ENCODE measurements around the gene RNF10.
"Not testable (repeated sequence)": the region's sequence is repeated elsewhere in the genome, so short reads cannot be mapped to it uniquely, and the experiment has no call there.

Gene RNF10

DNA sequence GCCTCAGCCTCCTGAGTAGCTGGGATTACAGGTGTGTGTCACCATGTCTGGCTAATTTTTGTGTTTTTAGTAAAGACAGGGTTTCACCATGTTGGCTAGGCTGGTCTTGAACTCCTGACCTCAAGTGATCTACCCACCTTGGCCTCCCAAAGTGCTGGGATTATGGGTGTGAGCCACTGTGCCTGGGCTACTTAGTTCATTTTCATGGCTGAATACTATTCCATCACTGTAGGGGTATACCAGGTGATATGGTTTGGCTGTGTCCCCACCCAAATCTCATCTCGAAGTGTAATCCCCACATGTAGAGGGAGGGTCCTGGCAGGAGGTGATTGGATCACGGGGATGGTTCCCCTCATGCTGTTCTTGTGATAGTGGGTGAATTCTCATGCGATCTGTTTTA lies 83.0 kb downstream of the RNF10 start:
- not testable (repeated sequence) for H3K4me1 ChIP-seq (ENCODE audit: control insufficient read depth, insufficient read depth, low read length, unreplicated experiment); H3K4me3 ChIP-seq (ENCODE audit: low read depth, low read length); H3K36me3 ChIP-seq (ENCODE audit: insufficient read depth, low read length); H2AFZ ChIP-seq (ENCODE audit: low read length, unreplicated experiment); H3K27ac ChIP-seq (ENCODE audit: low read depth, low read length); H3K79me2 ChIP-seq (ENCODE audit: control insufficient read depth, insufficient read depth, low read length, unreplicated experiment)
- H3K27me3 ChIP-seq (ENCODE audit: insufficient read depth, low read length): peaks cover 41% of the 10 kb centered on the region

DNA sequence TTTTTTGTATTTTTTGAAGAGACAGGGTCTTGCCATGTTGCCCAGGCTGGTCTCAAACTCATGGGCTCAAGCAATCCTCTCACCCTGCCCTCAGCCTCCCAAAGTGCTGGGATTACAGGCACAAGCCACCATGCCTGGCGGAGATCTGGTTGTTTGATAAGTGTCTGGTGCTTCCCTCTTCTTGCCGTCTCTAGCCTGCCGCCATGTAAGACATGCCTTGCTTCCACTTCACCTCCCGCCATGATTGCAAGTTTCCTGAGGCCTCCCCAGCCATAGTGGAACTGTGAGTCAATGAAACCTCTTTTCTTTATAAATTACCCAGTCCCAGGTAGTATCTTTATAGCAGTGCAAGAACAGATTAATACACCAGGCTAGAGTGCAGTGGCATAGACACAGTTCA lies 83.6 kb downstream of the RNF10 start:
- H3K27me3 ChIP-seq (ENCODE audit: insufficient read depth, low read length): peaks cover 35% of the 10 kb centered on the region
- not testable (repeated sequence) for H3K36me3 ChIP-seq (ENCODE audit: insufficient read depth, low read length); H2AFZ ChIP-seq (ENCODE audit: low read length, unreplicated experiment); H3K4me1 ChIP-seq (ENCODE audit: control insufficient read depth, insufficient read depth, low read length, unreplicated experiment); H3K4me3 ChIP-seq (ENCODE audit: low read depth, low read length); H3K27ac ChIP-seq (ENCODE audit: low read depth, low read length); H3K79me2 ChIP-seq (ENCODE audit: control insufficient read depth, insufficient read depth, low read length, unreplicated experiment)

- Histone ChIP-seq H2AFZ (ENCODE audit: low read length, unreplicated experiment) (no peak overlapping the region), H3K4me3 (ENCODE audit: low read depth, low read length) (no peak overlapping the region), H3K36me3 (ENCODE audit: insufficient read depth, low read length) (no peaks in the 10 kb centered on the region), H3K27me3 (ENCODE audit: insufficient read depth, low read length) (peaks cover 32% of the 10 kb centered on the region), H3K27ac (ENCODE audit: low read depth, low read length) (no peak overlapping the region), H3K4me1 (ENCODE audit: control insufficient read depth, insufficient read depth, low read length, unreplicated experiment) (no peaks in the 10 kb centered on the region), H3K79me2 (ENCODE audit: control insufficient read depth, insufficient read depth, low read length, unreplicated experiment) (no peaks in the 10 kb centered on the region)
These were observed 84.9 kb downstream of the RNF10 start for GRCh38 chr12:120618954-120619615.

DNA sequence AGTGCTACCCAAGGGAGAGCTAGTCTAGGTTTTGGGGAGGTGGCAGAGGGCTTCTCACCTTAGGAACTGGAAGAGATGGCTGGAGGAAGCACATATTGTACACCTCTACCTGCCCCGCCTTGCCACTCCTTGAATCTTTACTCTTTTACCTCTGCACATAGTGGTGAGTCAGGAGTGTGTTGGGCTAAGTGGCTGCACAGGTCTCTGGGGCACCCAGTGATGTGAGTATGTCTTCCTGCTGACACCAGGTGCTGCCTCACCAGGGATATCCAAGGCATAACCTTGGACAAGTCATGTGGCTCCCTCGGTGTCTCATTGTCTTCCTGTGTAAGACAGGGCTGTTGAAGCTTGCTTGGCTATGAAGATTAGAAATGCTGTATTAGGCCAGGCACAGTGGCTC lies 86.5 kb downstream of the RNF10 start:
- Histone ChIP-seq H3K4me1 (ENCODE audit: control insufficient read depth, insufficient read depth, low read length, unreplicated experiment) (no peaks in the 10 kb centered on the region), H2AFZ (ENCODE audit: low read length, unreplicated experiment) (no peak overlapping the region), H3K79me2 (ENCODE audit: control insufficient read depth, insufficient read depth, low read length, unreplicated experiment) (no peaks in the 10 kb centered on the region), H3K27me3 (ENCODE audit: insufficient read depth, low read length) (peaks cover 32% of the 10 kb centered on the region), H3K4me3 (ENCODE audit: low read depth, low read length) (no peak overlapping the region), H3K27ac (ENCODE audit: low read depth, low read length) (no peak overlapping the region), H3K36me3 (ENCODE audit: insufficient read depth, low read length) (no peaks in the 10 kb centered on the region)

GRCh38 chr12:120625557-120626419 lies 91.6 kb downstream of the RNF10 start:
- Histone ChIP-seq H3K4me3 (ENCODE audit: low read depth, low read length) (no peak overlapping the region), H2AFZ (ENCODE audit: low read length, unreplicated experiment) (no peak overlapping the region), H3K27ac (ENCODE audit: low read depth, low read length) (no peak overlapping the region), H3K27me3 (ENCODE audit: insufficient read depth, low read length) (peaks cover 1% of the 10 kb centered on the region; the same call in 1 of the 2 replicates), H3K4me1 (ENCODE audit: control insufficient read depth, insufficient read depth, low read length, unreplicated experiment) (no peaks in the 10 kb centered on the region), H3K36me3 (ENCODE audit: insufficient read depth, low read length) (no peaks in the 10 kb centered on the region), H3K79me2 (ENCODE audit: control insufficient read depth, insufficient read depth, low read length, unreplicated experiment) (no peaks in the 10 kb centered on the region)
